DMS53 (cell line): ENCODE results near the gene VPS8.
"Not testable (repeated sequence)": the region's sequence is repeated elsewhere in the genome, so short reads cannot be mapped to it uniquely, and the experiment has no call there.

Experiments used
- DNase-seq: peaks from one replicate; lab custom pipeline; 2025; lab: John Stamatoyannopoulos, UW

The VPS8 gene

DNA sequence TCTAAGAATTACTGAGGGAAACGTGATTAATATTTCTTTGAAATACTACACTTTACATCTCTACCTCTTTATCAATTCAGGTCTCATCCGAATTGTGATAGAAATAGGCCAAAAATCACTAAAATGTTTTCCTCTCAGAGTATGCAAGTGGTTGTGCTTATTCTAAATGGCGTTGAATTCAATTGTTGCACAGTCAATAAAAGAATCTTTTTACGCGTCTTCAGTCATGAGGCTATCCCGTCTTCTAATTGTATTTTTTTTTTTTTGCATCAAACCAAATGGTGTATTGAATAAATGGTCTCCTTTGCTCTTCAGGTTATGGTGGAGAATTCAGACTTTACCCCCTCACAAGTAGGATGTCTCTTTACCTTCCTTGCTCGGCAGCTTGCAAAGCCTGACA lies 112.6 kb downstream of the VPS8 start:
- no peak for DNase-seq

DNA sequence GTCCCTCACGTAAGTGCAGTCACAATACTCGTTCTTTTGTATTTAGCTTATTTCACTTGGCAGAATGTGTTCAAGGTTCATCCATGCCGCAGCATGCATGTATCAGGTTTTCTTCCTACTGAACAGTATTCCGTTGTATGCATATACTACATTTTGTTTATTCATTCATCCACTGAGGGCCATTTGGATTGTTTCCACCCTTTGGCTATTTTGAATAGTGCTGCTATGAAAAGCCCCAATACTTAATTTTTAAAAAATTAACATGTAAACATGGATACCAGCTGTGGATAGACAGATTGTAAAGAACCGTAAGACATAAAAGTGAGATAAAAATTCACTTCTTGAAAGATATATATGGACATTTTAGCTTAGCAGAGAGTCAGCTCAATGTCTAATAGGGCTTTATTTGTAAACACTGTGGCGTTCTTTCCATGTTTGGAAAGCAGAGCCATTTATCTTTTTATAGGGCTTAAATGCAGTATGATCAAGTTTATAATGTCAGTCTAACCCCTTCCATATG lies 115.9 kb downstream of the VPS8 start:
- peak; percentile 8 for DNase-seq

DNA sequence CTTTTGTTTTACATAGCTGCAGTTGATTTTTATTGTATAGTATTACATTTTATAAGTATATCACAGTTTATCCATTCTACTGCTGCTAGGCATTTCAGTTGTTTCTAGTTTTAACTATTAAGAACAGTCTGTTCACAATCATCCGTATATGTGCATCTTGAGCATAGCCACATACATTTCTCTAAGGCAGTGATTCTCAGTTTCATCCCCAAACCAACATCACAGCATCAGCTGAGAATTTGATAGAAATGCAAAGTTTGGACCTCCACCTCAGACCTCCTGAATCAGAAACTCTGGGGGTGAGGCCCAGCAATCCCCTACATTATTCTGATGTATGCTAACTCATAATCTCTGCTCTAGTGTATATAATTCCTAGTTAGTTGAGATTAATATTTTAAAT lies 120.8 kb downstream of the VPS8 start:
- DNase-seq: no peak

DNA sequence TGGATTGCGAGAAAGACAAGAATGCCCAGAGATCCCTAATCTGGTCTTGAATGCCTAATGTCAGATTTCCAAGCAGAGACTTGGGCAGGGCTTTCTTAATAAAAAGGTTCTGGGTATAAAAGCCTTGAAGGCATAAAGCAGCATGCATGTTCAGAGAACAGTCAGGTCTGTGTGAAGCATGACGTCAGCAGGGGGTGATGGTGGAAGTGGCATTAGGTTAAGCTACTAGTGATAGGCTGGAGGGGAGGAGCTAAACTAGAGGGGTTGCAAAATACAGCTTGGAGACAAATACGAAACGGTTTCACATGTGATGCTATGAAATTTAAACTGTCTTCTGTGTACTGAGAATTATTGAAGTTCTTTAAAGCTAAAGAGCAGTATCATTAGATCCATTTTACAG lies 125.6 kb downstream of the VPS8 start:
- DNase-seq: no peak

DNA sequence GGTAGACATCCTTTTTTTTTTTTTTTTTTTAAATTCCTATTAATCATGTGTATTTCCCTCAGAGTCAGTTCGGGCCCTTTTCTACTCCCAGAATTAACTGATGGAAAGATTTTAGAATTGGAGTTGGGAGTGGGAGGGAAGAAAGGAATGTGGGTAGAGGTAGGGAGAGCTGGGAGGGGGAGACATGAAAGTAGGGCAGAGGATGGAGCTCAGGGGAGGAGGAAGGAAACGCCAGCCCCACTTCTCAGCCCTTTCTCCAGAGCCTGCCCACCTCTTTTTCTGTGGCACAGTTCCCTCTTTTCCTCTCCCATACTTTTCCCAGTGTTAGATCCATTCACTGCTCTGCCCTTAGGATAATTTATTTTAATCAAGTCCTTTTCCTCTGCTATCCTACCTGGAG lies 129.4 kb downstream of the VPS8 start:
- no peak for DNase-seq

DNA sequence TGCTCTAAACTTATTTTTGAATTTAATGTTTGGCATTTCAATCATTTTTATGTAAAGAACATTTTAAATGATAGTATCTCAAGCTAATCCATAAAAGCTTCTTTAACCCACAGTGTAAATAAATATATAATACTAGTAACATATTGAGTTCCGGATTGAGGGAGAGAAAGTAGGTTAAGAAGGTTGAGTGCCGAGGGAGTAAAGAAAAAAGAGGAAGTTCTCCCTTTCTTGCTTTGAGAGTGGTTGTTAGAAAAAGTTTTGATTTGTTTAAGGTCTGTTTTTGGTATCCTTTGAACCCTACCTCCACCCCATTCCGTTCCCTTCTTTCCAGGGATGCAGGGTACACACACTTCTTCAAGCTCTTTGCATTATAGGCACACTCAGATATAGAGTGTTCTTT lies 130.8 kb downstream of the VPS8 start:
- DNase-seq: no peak

DNA sequence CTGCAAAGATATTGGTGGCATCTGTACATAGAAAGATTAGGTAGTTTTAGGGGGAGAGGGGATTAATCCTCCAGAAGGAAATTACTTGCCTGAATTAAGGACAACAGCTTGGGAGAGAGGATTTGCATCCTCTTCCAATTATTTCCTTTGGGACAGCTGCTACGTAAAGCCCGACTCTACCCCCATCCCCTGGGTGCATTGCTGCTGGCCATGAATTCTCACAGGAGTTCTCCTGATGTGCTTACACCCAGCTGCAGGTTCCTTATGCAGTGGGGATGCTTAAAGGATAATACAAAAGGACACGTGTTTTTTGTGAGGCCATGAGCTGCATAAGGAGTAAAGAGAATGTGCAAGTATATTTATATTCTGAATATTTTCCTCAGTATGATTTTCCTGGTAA lies 132.3 kb downstream of the VPS8 start:
- no peak for DNase-seq

DNA sequence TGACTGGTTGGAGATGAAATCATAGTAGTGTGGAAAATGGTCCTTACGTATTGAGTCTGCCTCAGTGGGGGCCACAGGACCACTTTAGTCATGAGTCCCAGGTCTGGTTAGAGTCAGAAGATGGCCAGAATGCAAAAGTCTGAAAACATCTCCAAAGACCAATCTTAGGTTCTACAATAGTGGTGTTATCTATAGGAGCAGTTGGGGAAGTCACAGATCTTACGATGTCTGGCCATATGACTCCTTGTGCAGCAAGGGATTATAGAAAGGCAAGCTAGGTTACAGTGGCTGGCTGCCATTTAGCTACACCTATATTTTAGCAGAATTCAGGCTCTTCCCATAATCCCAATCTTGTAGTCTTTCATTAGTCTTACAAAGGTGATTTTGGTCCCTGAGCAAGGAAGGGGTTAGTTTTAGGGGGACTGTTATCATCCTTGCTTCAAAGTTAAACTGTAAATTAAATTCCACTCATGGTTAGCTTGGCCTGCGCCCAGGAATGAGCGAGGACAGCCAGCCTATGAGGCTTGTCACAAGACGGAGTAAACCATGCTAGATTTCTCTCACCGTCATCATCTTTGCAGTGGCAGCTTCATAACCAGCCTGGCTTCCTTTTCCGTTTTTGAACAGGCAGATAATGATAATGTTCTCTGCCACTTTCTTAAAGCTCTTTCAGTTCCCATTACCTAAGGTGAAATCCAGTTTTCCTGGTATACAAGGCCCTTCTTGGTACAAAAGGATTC lies 134.1 kb downstream of the VPS8 start:
- no peak for DNase-seq

DNA sequence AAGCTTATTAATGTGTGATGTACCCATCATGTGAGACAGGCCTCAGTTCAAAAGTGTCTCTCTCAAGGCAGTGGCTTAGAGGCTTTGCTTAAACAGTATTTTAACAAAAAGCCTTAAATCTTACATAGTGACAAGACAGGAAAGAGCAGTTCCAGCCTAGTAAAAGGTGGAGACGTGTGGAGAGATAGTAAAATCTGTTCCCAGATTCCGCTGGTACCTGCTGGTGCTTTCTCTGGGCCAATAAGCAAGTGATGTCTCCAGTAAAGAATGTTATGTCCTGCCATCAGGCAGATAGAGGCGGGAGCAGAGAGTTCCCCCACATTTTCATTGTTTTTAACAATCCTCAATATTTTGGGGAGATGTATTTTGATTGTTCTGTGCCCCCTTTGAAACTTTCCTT lies 135.0 kb downstream of the VPS8 start:
- no peak for DNase-seq

DNA sequence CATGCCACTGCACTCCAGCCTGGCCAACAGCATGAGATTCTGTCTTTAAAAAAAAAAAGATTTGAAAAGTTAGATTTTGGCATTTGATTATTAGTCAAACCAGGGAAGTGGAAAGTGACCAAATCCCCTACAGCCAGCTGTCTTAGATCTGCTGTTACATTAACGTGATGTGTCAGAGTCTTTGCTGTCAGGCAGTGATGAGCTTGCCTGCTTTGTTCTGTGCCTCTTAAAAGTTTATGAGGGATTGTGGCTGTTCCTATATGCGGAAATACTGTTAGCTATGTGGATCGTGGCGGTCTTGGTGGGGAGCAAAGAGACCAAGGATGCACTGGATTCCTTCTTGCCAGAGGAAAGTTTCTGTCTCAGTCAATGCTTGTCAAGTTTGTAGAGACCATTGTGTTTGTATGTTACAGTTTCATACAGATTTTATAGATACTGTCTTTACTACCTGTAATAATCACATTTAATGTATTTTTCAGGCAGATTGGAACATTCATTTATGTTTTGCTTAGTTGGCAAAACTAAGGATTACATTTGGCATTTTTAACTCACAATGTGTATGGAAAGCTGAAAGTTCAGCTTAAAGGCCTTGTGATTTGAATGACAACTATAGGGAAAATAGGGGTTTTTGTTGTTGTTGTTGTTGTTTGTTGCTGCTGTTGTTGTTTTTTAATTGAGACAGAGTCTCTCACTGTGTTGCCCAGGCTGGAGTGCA lies 137.4 kb downstream of the VPS8 start:
- DNase-seq: no peak

DNA sequence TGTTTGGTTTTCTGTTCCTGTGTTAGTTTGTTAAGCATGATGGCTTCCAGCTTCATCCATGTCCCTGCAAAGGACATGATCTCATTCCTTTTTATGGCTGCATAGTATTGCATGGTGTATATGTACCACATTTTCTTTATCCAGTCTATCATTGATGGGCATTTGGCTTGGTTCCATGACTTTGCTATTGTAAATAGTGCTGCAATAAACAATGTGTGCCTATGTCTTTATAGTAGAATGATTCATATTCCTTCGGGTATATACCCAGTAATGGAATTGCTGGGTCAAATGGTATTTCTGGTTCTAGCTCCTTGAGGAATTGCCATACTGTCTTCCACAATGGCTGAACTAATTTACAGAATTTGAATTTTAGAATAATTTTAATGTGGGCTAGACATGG lies 138.8 kb downstream of the VPS8 start:
- not testable (repeated sequence) for DNase-seq

DNA sequence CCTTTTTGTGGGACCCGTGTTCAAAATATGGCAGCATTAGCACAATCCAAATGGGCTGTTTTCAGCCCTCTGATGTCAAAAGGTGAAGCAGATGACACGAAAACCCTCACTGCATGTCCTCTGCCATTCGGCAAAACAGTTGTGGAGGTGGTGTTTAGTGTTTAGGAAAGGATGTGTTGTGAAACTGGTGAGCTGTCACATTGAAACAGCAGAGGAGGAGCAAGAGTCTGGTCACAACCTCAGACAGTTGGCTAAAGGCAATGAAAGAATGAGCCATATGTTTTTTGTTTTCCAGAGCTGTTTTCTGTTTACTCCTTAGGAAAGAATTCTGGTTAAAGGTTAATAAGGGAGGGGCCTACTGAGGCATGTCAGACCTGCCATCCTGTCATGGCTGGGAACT lies 140.7 kb downstream of the VPS8 start:
- DNase-seq: no peak

DNA sequence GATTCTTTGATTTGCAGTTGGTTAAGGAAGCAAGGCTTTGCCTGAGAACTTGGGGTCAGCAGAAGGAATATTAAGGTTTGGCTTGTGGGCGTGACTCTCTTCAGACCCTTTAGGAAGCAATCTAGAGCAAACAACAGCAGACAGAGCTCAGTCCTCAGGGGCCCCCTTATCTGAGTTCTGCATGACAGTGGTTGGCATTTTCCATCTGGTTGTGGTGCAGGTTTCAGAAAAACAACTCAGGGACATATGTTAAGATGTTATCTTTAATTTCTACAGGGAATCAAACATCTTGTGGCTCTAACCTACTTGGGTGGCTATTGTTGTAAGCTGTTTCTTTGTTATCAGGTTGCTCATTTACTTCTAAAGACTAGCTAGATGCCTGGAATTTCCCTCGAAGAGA lies 141.4 kb downstream of the VPS8 start:
- DNase-seq: no peak

DNA sequence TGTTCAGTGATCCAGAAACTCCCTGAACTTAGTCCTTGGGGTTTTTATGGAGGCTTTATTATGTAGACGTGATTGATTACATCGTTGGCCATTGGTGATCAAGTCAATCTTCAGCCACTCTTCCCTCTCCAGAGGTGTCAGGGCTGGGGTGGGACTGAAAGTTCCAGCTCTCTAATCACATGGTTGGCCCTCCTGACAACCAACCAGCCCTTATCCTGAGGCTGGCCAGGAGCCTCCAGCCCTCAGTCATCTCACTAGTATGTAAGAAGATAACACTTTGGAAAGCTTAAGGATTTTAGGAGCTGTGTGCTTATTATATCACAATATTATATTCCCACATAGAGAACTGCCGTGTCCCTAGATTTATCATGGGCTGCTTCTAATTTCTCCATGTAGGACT lies 142.3 kb downstream of the VPS8 start:
- DNase-seq: no peak

DNA sequence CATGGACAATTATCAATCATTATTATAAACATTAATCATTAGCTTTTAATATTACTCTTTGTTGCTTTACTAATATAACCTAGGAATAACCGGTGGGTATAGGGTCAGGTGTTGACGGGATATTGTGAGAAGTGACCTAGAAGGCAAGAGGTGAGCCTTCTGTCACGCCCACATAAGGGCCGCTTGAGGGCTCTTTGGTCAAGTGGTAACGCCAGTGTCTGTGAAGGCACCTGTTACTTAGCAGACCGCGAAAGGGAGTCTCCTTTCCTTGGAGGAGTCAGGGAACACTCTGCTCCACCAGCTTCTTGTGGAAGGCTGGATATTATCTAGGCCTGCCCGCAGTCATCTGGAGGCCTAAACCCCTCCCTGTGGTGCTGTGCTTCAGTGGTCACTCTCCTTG lies 142.9 kb downstream of the VPS8 start:
- not testable (repeated sequence) for DNase-seq

DNA sequence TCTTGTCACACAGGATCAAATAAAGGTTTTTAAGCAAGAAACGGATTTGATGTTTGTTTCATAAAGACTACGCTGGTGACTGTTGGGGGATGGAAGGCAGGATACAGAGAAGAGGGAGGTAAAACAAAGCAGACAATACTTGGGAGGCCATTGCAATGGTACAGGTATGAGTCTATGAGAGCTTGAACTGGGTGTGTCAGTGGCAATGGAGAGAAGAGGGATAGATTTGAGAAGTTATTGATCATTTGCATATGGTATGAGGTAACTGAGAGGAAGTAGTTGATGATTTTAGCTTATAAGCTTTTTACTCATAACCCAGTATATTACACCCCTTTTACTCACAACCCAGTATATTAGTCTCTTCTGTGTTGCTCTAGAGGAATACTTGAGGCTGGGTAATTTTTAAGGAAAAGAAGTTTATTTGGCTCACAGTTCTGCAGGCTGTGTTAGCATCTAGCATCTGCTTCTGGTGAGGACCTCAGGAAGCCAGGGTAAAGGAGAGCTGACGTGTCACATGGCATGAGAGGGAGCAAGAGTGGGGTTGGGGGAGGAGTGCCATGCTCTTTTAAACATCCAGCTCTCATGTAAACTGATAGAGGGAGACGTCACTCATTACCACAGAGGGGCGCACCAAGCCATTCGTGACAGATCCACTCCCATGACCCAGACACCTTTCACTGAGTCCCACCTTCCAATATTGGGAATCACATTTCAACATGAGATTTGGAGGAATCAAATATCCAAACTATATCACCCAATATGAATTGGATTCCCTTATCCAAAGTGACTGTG lies 153.9 kb downstream of the VPS8 start:
- no peak for DNase-seq

DNA sequence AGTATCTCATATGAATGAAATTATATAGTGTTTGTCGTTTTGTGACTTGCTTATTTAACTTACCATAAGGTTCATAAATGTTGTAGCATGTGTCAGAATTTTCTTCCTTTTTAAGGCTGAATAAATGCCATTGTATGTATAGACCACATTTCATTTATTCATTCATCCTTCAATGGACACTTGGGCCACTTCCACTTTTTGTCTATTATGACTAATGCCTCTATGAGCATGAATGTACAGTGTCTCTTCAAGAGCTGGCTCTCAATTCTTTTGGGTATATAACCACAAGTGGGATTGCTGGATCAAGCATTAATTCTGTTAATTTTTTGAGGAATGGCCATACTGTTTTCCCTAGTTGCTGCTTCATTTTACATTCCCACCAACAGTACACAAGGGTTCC lies 156.1 kb downstream of the VPS8 start:
- DNase-seq: no peak

DNA sequence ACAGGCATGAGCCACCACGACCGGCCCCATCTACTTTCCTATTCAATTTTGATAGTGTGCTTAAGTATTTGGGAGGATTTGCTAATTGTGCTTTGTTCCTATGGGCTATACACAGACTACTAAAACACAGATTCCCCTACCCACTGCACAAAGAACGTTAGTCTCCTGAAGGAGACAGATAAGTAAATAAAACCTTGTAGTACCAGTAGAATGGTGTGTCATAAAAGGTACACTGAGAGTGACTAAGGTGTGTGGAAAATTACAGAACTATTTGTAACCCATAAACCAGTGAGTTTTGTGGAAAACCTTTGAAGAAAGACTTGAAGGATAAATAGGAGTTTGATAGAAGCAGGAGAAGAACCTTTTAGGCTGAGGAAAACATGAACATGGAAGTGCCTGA lies 158.2 kb downstream of the VPS8 start:
- no peak for DNase-seq

DNA sequence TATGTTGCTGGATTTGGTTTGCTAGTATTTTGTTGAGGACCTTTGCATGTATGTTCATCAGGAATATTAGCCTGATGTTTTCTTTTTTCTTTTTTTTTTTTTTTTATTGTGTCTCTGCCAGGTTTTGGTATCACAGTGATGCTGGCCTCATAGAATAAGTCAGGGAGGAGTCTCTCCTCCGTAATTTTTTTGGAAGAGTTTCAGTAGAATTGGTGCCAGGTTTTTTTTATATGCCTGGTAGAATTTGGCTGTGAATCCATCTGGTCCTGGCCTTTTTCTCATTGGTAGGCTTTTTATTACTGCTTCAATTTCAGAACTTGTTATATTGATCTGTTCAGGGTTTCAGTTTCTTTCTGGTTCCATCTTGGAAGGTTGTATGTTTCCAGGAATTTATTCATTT lies 165.8 kb downstream of the VPS8 start:
- no peak for DNase-seq

DNA sequence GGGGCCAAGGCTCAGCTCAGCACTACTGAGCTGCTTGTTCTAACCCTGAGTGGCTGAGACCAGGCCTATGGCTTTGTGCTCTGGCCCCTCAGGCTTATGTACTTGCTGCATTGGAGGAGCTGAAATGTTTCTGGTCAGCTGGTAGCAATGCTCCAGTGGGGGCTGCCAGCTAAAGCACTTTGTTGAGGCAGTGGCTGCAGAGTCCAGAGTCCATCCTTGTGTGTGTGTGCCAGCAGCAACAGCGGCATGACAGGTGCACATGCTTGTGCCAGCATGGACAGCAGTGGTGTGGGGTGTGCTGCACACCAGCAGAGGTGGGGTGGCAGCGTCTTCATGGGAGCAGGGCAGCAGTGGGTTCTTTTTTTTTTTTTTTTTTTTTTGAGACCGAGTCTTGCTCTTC lies 169.1 kb downstream of the VPS8 start:
- DNase-seq: peak; percentile 60

DNA sequence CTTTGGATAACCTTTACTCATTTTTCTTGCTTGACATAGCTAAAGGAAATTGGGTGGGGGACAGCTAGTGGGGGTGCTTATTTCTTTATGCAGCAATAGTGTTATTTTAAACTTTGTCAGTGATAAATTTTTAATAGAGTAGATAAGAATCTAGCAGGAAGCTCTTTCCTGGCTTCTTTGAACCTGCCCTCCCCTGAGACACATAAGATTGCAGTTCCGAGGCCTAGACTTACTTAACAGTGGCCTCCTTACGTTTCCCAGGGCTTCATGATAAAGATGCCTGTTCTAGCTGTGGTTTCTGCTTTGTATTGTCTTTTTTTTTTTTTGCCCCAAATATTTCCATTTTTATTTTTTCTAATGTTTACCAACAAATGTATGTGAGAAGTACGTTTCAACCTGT lies 170.1 kb downstream of the VPS8 start:
- DNase-seq: no peak

DNA sequence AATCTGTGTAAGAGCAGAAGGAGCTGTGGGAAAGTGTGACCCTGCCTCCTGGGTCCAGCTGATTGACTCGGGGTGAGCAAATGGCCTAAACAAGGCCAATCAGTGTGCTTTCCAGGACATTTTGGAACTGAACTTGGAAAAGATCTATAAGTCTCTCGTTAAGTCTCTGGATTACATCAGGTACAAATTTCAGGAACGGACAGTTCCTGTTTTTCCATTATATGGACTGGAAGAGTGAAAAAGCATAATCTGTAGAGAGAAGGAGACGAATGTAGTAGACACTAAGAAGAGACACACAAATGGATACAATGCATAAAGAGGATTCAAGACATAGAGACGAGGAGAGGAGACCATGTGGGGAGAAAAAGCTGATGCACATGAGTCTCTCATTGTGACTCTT lies 173.6 kb downstream of the VPS8 start:
- no peak for DNase-seq

DNA sequence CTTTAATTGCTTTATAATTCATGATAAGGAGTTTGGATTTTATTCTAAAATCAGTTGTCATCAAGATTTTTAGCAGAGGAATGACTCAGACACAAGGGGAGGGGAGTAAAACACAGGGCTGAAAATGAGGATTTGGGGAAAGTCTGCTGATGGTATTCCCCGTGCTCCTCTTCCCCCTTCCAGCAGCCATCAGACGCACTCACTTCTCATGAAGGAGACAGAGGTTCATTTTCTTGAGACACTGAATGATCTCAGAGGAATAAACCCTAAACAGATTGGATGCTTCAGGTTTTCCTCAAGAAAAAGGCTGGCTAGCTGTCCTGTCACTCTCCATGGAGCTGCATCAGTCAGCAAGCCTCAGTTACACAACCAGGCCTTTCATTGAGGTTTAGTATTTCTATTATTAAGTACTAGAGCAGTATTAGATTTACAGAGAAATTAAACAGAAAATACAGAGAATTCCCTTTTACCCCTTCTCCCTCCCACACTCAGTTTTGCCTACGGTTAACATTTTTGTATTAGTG lies 174.5 kb downstream of the VPS8 start:
- DNase-seq: no peak
